GM12878 (cell line): ENCODE measurements around the gene G6PC1. TPM values are rescaled to one million over a fixed set of nuclear protein-coding genes. Genes with fewer than 3 reads are reported as not detected.

ENCODE experiments used
- ATAC-seq: fragments of 200-7000 bp; cut with Tn5 transposase; 3 replicates; pipeline ENCODE4 v1.9.1; 2020; ENCODE audit warnings: mild to moderate bottlenecking, moderate library complexity
- BruUV-seq: library from RNA; stranded (reverse); fragments of 400-500 nt; replicated peaks from 2 replicates; lab custom pipeline; 2021; lab: Mats Ljungman, UMichigan
- CTCF ChIA-PET: fragments of 300-600 bp; sonication (Branson Sonifier 250); formaldehyde crosslinking; extraction: SDS; loops from one replicate; lab custom pipeline; 2021; ENCODE audit warnings: inconsistent platforms; lab: Yijun Ruan, JAX
- POLR2A ChIA-PET: fragments of 350-600 bp; formaldehyde crosslinking; extraction: SDS; loops from one replicate; lab custom pipeline; 2021; ENCODE audit warnings: inconsistent platforms; lab: Charles Lee
- RAD21 ChIA-PET: fragments of 300-600 bp; sonication (Branson Sonifier 250); formaldehyde crosslinking; loops from one replicate; lab custom pipeline; 2023; ENCODE audit warnings: antibody characterized with exemption; ENCODE audit not compliant: unreplicated experiment; lab: Charles Lee
- SMC1A ChIA-PET: fragments of 300-600 bp; sonication (Branson Sonifier 250); formaldehyde crosslinking; loops from one replicate; lab custom pipeline; 2023; ENCODE audit not compliant: unreplicated experiment, uncharacterized antibody; lab: Charles Lee
- DNase-seq: peaks from one replicate; pipeline ENCODE4 v3.0.0-alpha.2; 2011; ENCODE audit warnings: low read depth, low spot score
- FAIRE-seq: peaks from 3 replicates; lab custom pipeline; 2011; peaks lifted over from hg19 to GRCh38; lab: Jason Lieb, UNC
- H2AFZ ChIP-seq: 2 replicates; pipeline ENCODE4 v1.6.0; 2011; ENCODE audit warnings: low read depth, low read length, control low read depth; ENCODE audit not compliant: control insufficient read depth
- H3K27ac ChIP-seq: 2 replicates; pipeline ENCODE4 v1.5.1; 2011; ENCODE audit warnings: control low read depth; ENCODE audit not compliant: control insufficient read depth, insufficient read depth
- H3K27me3 ChIP-seq, 2 experiments: replicated peaks in 1 of 2; 2 replicates each; pipeline versions ENCODE4 v1.6.0 to v1.6.1; 2011; ENCODE audit warnings: low read length in 1 of 2; ENCODE audit not compliant: control insufficient read depth in 2 of 2, insufficient read depth in 2 of 2
- H3K36me3 ChIP-seq, 2 experiments: 2 replicates each; pipeline ENCODE4 v1.5.1; 2011; ENCODE audit warnings: low read length in 1 of 2; ENCODE audit not compliant: control insufficient read depth in 2 of 2, insufficient read depth in 2 of 2
- H3K4me1 ChIP-seq: 2 replicates; pipeline ENCODE4 v1.6.1; 2011; ENCODE audit warnings: mild to moderate bottlenecking, low read length, moderate library complexity, mixed read lengths; ENCODE audit not compliant: control insufficient read depth, insufficient read depth
- H3K4me2 ChIP-seq: 2 replicates; pipeline ENCODE4 v1.6.0; 2011; ENCODE audit warnings: control low read depth; ENCODE audit not compliant: control insufficient read depth, insufficient read depth
- H3K4me3 ChIP-seq: fragments of 200-600 bp; sonication (generic); 2 replicates; pipeline ENCODE4 v1.5.1; 2016
- H3K79me2 ChIP-seq: 2 replicates; pipeline ENCODE4 v1.6.0; 2011; ENCODE audit warnings: low read length; ENCODE audit not compliant: control insufficient read depth, insufficient read depth
- H3K9ac ChIP-seq: 2 replicates; pipeline ENCODE4 v1.8.0; 2011; ENCODE audit warnings: low read length, control low read depth, mixed read lengths; ENCODE audit not compliant: control insufficient read depth, insufficient read depth
- H3K9me3 ChIP-seq: replicated peaks from 3 replicates; pipeline ENCODE4 v1.5.1; 2011; ENCODE audit warnings: mild to moderate bottlenecking, low read length; ENCODE audit not compliant: control insufficient read depth, insufficient read depth
- H4K20me1 ChIP-seq: 2 replicates; pipeline ENCODE4 v1.6.0; 2011; ENCODE audit not compliant: control insufficient read depth, insufficient read depth
- BCL11A ChIP-seq: IDR thresholded peaks from 2 replicates; pipeline ENCODE4 v1.6.1; 2011; ENCODE audit warnings: low read depth, low read length
- BHLHE40 ChIP-seq, 2 experiments: fragments of 450-650 bp in 1 of 2; IDR thresholded peaks; 2 replicates each; pipeline ENCODE4 v1.6.1; 2011 to 2017; ENCODE audit warnings: low read depth in 2 of 2, borderline replicate concordance in 1 of 2, improper control_type of control experiment in 1 of 2, low read length in 1 of 2, mild to moderate bottlenecking in 1 of 2
- NBN ChIP-seq: fragments of 450-650 bp; IDR thresholded peaks from 2 replicates; pipeline ENCODE4 v1.6.1; 2016
- WGBS: methylation state at CpG from one replicate; pipeline ENCODE4 v1.1.6; 2016; ENCODE audit warnings: low lambda C conversion rate; ENCODE audit not compliant: insufficient replicate concordance, insufficient coverage; ENCODE audit errors: missing lambda C conversion rate; 5-methylcytosine and 5-hydroxymethylcytosine counted together
- in situ Hi-C: fragments of 300-500 bp; cut with MboI; formaldehyde crosslinking; loops from 9 replicates; pipeline ENCODE4 v1.14.3; 2018; ENCODE audit warnings: mixed read lengths
- intact Hi-C: fragments of 100-400 bp; cut with micrococcal nuclease; formaldehyde crosslinking; loops from one replicate; pipeline ENCODE4 v1.14.2; 2022; ENCODE audit not compliant: unreplicated experiment
- polyA plus RNA-seq, 11 experiments: library from polyadenylated mRNA; depleted of rRNA in 4 of 11; unstranded in 6 of 11; stranded (reverse) in 5 of 11; fragments of >200 nt; fragmentation: Nextera tagmentation in 4 of 11; fragmentation: Illumina TruSeq in 1 of 11; extraction: Ambion mirVana in 4 of 11; extraction: Trizol in 1 of 11; gene quantifications; 1 replicate in 1 of 11; 2 replicates in 10 of 11; pipeline versions ENCODE4 v1.2.1 to v1.2.3, GENCODE V29; 2011 to 2016; ENCODE audit warnings: inconsistent platforms in 2 of 11, missing spikeins in 2 of 11, low read depth in 1 of 11
- total RNA-seq, 4 experiments: library from RNA; depleted of rRNA in 3 of 4; stranded (reverse); fragments of >200 nt in 3 of 4; fragmentation: Illumina TruSeq in 1 of 4; extraction: Trizol in 1 of 4; gene quantifications; 2 replicates each; pipeline versions ENCODE4 v1.2.1 to v1.2.3, GENCODE V29; 2013 to 2021
- TF ChIP-seq, protein P1 (sequence below): IDR thresholded peaks from 2 replicates; pipeline ENCODE4 v1.6.1; 2012; ENCODE audit warnings: mild to moderate bottlenecking, low read depth, low read length

Gene G6PC1
- total and polyA plus RNA-seq, 10 of the 15 experiments (the other 5 are each of a cell fraction or from before 2014, with no cell fraction given) = not detected

DNA sequence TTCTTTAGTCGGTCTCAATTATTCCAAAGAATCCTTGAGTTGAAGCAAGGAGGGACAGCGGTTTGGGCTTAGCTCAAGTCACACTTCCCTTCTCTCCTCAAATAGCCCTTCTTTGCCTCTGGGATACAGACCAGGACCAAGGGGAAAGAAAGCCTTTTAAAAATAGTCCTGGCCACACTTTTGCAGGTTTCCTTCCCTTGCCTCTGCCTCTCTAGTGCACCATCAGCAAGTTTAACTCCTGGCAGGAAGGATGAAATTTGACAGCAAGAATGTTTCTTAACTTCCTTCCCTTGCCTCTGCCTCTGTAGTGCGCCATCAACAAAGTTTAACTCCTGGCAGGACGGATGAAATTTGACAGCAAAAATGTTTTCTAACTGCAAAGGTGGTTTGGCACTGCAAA is 7.2 kb upstream of the G6PC1 start (continued):
- TF ChIP-seq, protein P1, sequence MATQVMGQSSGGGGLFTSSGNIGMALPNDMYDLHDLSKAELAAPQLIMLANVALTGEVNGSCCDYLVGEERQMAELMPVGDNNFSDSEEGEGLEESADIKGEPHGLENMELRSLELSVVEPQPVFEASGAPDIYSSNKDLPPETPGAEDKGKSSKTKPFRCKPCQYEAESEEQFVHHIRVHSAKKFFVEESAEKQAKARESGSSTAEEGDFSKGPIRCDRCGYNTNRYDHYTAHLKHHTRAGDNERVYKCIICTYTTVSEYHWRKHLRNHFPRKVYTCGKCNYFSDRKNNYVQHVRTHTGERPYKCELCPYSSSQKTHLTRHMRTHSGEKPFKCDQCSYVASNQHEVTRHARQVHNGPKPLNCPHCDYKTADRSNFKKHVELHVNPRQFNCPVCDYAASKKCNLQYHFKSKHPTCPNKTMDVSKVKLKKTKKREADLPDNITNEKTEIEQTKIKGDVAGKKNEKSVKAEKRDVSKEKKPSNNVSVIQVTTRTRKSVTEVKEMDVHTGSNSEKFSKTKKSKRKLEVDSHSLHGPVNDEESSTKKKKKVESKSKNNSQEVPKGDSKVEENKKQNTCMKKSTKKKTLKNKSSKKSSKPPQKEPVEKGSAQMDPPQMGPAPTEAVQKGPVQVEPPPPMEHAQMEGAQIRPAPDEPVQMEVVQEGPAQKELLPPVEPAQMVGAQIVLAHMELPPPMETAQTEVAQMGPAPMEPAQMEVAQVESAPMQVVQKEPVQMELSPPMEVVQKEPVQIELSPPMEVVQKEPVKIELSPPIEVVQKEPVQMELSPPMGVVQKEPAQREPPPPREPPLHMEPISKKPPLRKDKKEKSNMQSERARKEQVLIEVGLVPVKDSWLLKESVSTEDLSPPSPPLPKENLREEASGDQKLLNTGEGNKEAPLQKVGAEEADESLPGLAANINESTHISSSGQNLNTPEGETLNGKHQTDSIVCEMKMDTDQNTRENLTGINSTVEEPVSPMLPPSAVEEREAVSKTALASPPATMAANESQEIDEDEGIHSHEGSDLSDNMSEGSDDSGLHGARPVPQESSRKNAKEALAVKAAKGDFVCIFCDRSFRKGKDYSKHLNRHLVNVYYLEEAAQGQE = no peak
- TF ChIP-seq BCL11A (no peak), NBN (no peak)

DNA sequence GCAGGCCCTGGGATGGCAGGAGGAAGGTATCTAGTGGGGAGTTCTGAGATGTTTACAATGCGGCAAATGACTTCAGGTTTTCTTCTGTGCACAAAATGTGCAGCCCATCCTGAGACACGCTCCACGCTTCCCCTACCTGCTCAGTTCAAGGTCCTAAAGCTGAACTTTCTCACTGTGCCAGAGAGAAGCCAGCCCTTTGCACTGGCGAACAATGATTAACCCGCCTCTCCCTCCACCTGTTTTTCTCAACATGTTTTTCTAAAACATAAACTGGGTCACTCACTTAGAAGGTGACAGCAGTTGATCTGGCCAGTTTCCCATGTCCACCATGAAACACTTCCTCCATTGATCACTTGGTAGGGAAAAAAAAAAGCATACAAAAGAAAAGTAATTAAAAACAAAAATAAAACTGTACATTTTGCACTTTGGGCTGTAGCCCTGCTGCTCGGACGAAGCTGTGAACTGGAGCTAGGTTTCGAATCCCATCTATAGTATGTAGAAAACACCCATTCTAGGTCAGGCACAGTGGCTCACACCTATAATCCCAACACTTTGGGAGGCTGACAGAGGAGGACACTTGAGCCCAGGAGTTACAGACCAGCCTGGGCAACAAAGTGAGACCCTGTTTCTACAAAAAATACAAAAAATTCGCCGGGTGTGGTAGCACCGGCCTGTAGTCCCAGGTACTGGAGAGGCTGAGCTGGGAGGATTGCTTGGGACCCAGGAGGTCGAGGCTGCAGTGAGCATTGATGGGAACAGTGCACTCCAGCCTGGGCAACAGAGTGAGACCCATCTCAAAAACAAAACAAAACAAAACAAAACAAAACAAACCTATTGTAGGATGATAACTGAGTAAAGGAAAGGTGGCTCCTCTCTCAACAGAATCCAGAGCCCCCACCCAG is 6.1 kb upstream of the G6PC1 start:
- no peak for DNase-seq
- no peaks in the 10 kb centered on the region for H3K4me1 ChIP-seq
- FAIRE-seq = no peak
- WGBS = 53% methylated on average over 12 of the region's 12 CpGs
- H3K9me3 ChIP-seq = no peaks in the 10 kb centered on the region
- no peaks in the 10 kb centered on the region for H4K20me1 ChIP-seq
- intact Hi-C loops = no loop called here
- no peak overlapping the region for H3K27ac ChIP-seq
- no peak for ATAC-seq
- H3K27me3 ChIP-seq = no peaks in the 10 kb centered on the region
- POLR2A ChIA-PET = interaction anchor here (0.6 kb wide), 1 partner anchor 459 kb away, joined by 3 read pairs; no protein-coding TSS in a partner anchor
- TF ChIP-seq BHLHE40 (IDR thresholded peaks at IDR 0.05; ENCODE audit: borderline replicate concordance in 1 of 2, low read depth in 2 of 2, low read length in 1 of 2) = no peak
- TF ChIP-seq, all 136 proteins: peak for 0
- no peak overlapping the region for H3K9ac ChIP-seq
- CTCF ChIA-PET = no interaction called here
- SMC1A ChIA-PET = no interaction called here
- no peak overlapping the region for H3K4me2 ChIP-seq
- H3K36me3 ChIP-seq = no peaks in the 10 kb centered on the region
- no peaks in the 10 kb centered on the region for H3K79me2 ChIP-seq
- RAD21 ChIA-PET = no interaction called here
- H2AFZ ChIP-seq = no peak overlapping the region
- BruUV-seq = no TSS peak
- in situ Hi-C loops = no loop called here
- no peak overlapping the region for H3K4me3 ChIP-seq
